OCI-M1 (cell line): ENCODE measurements around the gene ABCC8.
A peak's percentile ranks its signal among the peaks of the same experiment; 100 is the strongest.

Experiments
- DNase-seq: peaks from one replicate; lab custom pipeline; 2025; lab: John Stamatoyannopoulos, UW

ABCC8 gene

GRCh38 chr11:17387811-17388210, 88.8 kb downstream of the ABCC8 start:
- no peak for DNase-seq

GRCh38 chr11:17387254-17387653, 89.4 kb downstream of the ABCC8 start:
- no peak for DNase-seq

GRCh38 chr11:17386331-17387084, 90.1 kb downstream of the ABCC8 start:
- peak; percentile 78 for DNase-seq

GRCh38 chr11:17385926-17386325, 90.7 kb downstream of the ABCC8 start:
- DNase-seq: no peak

GRCh38 chr11:17385492-17385891, 91.2 kb downstream of the ABCC8 start:
- DNase-seq: no peak

GRCh38 chr11:17384002-17384511, 92.6 kb downstream of the ABCC8 start:
- peak; percentile 84 for DNase-seq

- no peak for DNase-seq
Observed at GRCh38 chr11:17383461-17383860, 93.2 kb downstream of the ABCC8 start.

- no peak for DNase-seq
Observed at GRCh38 chr11:17382046-17382728, 94.5 kb downstream of the ABCC8 start.

- DNase-seq: no peak
Observed at GRCh38 chr11:17381156-17381555, 95.5 kb downstream of the ABCC8 start.

GRCh38 chr11:17379383-17380180, 97.1 kb downstream of the ABCC8 start:
- no peak for DNase-seq

GRCh38 chr11:17378655-17379054, 98.0 kb downstream of the ABCC8 start:
- no peak for DNase-seq

GRCh38 chr11:17376493-17376892, 100.2 kb downstream of the ABCC8 start:
- DNase-seq: no peak

GRCh38 chr11:17375547-17375946, 101.1 kb downstream of the ABCC8 start:
- no peak for DNase-seq

- peak; percentile 42 for DNase-seq
Observed at GRCh38 chr11:17371614-17372013, 105.0 kb downstream of the ABCC8 start.

GRCh38 chr11:17369684-17370243, 106.9 kb downstream of the ABCC8 start:
- no peak for DNase-seq

GRCh38 chr11:17369094-17369493, 107.6 kb downstream of the ABCC8 start:
- no peak for DNase-seq

- DNase-seq: no peak
Observed at GRCh38 chr11:17368551-17368950, 108.1 kb downstream of the ABCC8 start.

- no peak for DNase-seq
Observed at GRCh38 chr11:17366495-17366894, 110.2 kb downstream of the ABCC8 start.

GRCh38 chr11:17354601-17354991, 122.0 kb downstream of the ABCC8 start:
- DNase-seq: peak; percentile 90

GRCh38 chr11:17353821-17354600, 122.6 kb downstream of the ABCC8 start:
- peak; percentile 82 for DNase-seq
